OCI-LY3 (cell line): ENCODE measurements around the gene LPP.

ENCODE experiments used
- H2AFZ ChIP-seq: fragments of 200-600, 300-600 bp; shearing (Covaris generic); 2 replicates; pipeline ENCODE4 v1.6.0; 2014; ENCODE audit warnings: antibody characterized with exemption, low read depth, low read length
- H3K27ac ChIP-seq: fragments of 200-600, 300-600 bp; sonication (generic); 2 replicates; pipeline ENCODE4 v1.5.1; 2014; ENCODE audit warnings: mild to moderate bottlenecking, low read length, moderate library complexity, mixed read lengths
- H3K27me3 ChIP-seq: fragments of 200-600, 300-600 bp; sonication (generic); 2 replicates; pipeline ENCODE4 v1.6.1; 2014; ENCODE audit warnings: low read depth, low read length, mixed read lengths
- H3K36me3 ChIP-seq: fragments of 200-600, 300-600 bp; sonication (generic); replicated peaks from 2 replicates; pipeline ENCODE3; 2014; ENCODE audit warnings: low read depth, low read length, mixed read lengths
- H3K4me1 ChIP-seq: fragments of 300-600, 200-600 bp; sonication (generic); 2 replicates; pipeline ENCODE4 v1.6.1; 2014; ENCODE audit warnings: low read length, mixed read lengths
- H3K4me2 ChIP-seq: fragments of 200-600, 300-600 bp; sonication (generic); 2 replicates; pipeline ENCODE4 v1.6.1; 2014; ENCODE audit warnings: low read length, mixed read lengths
- H3K4me3 ChIP-seq: fragments of 300-600, 200-600 bp; sonication (generic); 2 replicates; pipeline ENCODE4 v1.5.1; 2014; ENCODE audit warnings: antibody characterized with exemption, mild to moderate bottlenecking, low read length, moderate library complexity
- H3K79me2 ChIP-seq: fragments of 300-600, 200-600 bp; shearing (Covaris generic); 2 replicates; pipeline ENCODE4 v1.6.1; 2014; ENCODE audit warnings: mild to moderate bottlenecking, low read length, mixed read lengths
- H3K9ac ChIP-seq: fragments of 300-600, 200-600 bp; shearing (Covaris generic); 2 replicates; pipeline ENCODE4 v1.6.0; 2014; ENCODE audit warnings: mild to moderate bottlenecking, low read length, moderate library complexity
- H3K9me3 ChIP-seq: fragments of 200-600, 300-600 bp; shearing (Covaris generic); 2 replicates; pipeline ENCODE4 v1.6.1; 2014; ENCODE audit warnings: low read length, mixed read lengths; ENCODE audit not compliant: insufficient read depth
- H4K20me1 ChIP-seq: fragments of 200-600, 300-600 bp; sonication (generic); 2 replicates; pipeline ENCODE4 v1.6.1; 2016; ENCODE audit warnings: low read length, mixed read lengths; ENCODE audit not compliant: insufficient read depth
- EZH2phosphoT487 ChIP-seq: fragments of 200-600 bp; shearing (Covaris generic); IDR thresholded peaks from 2 replicates; pipeline ENCODE4 v1.6.1; 2018; ENCODE audit warnings: antibody characterized with exemption, mixed run types, low read depth
- TF ChIP-seq, protein P1 (sequence below): fragments of 200-600, 300-600 bp; sonication (generic); IDR thresholded peaks from 2 replicates; pipeline ENCODE4 v1.5.1; 2014; ENCODE audit warnings: antibody characterized with exemption, low read length, low read depth

The LPP gene

DNA sequence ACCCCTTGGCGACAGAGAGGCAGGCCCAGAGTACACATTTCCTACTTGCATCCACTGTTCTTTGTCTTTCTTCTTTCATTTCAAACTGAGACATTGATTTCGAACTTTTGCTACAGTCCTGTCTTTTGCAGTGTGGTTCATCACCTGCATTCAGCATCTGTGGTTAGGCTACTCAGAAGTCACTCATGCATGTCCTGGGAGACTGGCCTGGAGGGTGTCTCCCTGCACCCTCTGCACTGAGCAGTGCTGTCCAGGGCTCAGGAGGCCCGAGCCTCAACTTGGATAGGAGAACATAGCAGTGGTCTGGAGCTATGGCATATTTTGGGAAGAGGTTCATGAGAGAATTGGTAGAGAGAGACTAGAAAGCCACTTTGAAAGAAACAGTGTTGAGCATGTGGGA is 777.6 kb downstream of the LPP start:
- Histone ChIP-seq H2AFZ (peak overlapping the region; percentile 20; the same call in 1 of the 2 replicates), H3K9me3 (no peaks in the 10 kb centered on the region), H3K4me3 (no peak overlapping the region), H3K27ac (peak overlapping the region; percentile 8; the same call in 1 of the 2 replicates), H3K4me2 (0 out of 2 replicates have a peak overlapping the region, but pooled peaks have one; percentile 30), H3K79me2 (no peaks in the 10 kb centered on the region), H3K36me3 (no peaks in the 10 kb centered on the region), H4K20me1 (no peaks in the 10 kb centered on the region), H3K27me3 (no peaks in the 10 kb centered on the region), H3K4me1 (peaks cover 52% of the 10 kb centered on the region), H3K9ac (no peak overlapping the region; the same call in 1 of the 2 replicates)
- no peak for TF ChIP-seq EZH2phosphoT487
- TF ChIP-seq, protein P1, sequence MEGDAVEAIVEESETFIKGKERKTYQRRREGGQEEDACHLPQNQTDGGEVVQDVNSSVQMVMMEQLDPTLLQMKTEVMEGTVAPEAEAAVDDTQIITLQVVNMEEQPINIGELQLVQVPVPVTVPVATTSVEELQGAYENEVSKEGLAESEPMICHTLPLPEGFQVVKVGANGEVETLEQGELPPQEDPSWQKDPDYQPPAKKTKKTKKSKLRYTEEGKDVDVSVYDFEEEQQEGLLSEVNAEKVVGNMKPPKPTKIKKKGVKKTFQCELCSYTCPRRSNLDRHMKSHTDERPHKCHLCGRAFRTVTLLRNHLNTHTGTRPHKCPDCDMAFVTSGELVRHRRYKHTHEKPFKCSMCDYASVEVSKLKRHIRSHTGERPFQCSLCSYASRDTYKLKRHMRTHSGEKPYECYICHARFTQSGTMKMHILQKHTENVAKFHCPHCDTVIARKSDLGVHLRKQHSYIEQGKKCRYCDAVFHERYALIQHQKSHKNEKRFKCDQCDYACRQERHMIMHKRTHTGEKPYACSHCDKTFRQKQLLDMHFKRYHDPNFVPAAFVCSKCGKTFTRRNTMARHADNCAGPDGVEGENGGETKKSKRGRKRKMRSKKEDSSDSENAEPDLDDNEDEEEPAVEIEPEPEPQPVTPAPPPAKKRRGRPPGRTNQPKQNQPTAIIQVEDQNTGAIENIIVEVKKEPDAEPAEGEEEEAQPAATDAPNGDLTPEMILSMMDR: no peak

DNA sequence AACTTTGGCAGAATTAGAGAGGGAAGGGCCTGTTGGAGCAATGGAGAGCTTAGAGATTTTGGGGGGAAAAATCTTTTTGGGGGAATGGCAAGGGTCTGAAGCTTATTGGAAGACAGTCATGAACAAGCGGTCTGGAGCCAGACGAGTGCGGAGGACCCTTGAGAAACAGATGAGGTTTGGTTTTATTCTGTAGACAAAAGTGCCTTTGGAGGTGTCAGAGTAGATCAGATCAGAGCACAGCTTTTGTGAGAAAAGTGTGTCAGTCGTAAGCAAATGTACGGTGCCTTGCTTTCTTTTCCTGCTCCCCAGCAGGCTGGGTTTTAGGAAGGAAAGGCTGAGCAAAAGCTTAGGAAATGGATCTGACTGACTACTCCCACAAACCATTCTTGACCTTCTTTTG is 781.0 kb downstream of the LPP start:
- H3K4me2 ChIP-seq: no peak overlapping the region
- no peaks in the 10 kb centered on the region for H3K36me3 ChIP-seq
- H4K20me1 ChIP-seq: no peaks in the 10 kb centered on the region
- no peaks in the 10 kb centered on the region for H3K27me3 ChIP-seq
- H3K4me3 ChIP-seq: no peak overlapping the region
- no peak overlapping the region for H3K27ac ChIP-seq
- no peaks in the 10 kb centered on the region for H3K79me2 ChIP-seq
- no peak for TF ChIP-seq EZH2phosphoT487
- TF ChIP-seq, protein P1: no peak
- peaks cover 44% of the 10 kb centered on the region for H3K4me1 ChIP-seq
- no peak overlapping the region for H2AFZ ChIP-seq
- H3K9me3 ChIP-seq: no peaks in the 10 kb centered on the region
- H3K9ac ChIP-seq: no peak overlapping the region

DNA sequence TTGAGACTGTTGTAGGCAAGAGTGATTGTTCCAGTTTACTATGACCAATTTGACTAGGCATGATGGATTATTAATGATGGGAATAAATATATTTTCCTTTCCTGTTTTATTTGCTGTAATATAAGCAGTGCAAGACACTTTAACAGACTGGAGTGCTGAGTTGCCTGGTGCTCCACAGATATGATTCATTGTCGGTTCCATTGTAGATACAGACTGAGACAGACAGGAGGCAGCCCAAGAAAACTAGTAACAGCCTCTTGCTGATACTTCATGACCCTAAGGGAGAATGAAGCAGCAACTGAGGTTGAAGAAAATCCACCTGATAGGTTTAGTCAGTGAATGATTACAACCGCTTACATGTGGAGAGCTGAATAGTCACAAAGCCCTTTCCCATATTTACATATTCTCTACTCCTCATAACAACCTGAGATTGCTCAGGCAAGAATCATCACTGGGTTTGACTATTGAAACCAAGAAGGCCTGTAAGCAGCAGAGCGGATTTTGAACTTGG is 782.7 kb downstream of the LPP start:
- Histone ChIP-seq H3K27ac (peak overlapping the region; percentile 22), H3K27me3 (no peaks in the 10 kb centered on the region), H3K4me2 (peak overlapping the region; percentile 18; the same call in 1 of the 2 replicates), H3K9me3 (peaks cover under 1% of the 10 kb centered on the region; the same call in 1 of the 2 replicates), H3K79me2 (no peaks in the 10 kb centered on the region), H4K20me1 (no peaks in the 10 kb centered on the region), H3K4me3 (no peak overlapping the region), H2AFZ (0 out of 2 replicates have a peak overlapping the region, but pooled peaks have one; percentile 42), H3K4me1 (peaks cover 46% of the 10 kb centered on the region), H3K9ac (no peak overlapping the region), H3K36me3 (peaks cover 4% of the 10 kb centered on the region)
- TF ChIP-seq, protein P1: no peak
- no peak for TF ChIP-seq EZH2phosphoT487

DNA sequence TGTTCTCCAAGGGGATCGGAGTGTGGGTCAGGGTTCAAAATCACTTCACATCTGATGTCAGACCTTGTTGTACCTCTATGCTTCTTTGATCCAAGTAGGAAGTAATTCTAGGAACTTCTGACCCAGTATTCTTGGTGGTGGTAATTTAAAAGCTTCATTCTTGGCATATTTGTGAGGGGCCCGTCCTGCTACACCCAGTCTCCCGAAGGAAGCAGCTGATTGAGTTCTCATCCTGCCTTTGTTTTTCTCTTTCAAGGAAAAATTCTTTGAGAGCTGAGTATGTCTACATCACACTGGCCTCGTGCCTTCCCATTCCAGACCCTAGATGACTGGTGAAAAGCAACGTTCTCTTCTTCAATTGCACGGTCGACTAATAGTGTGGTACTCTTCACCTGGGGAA is 783.4 kb downstream of the LPP start:
- H3K4me1 ChIP-seq: peaks cover 46% of the 10 kb centered on the region
- peak overlapping the region; percentile 18 for H3K4me2 ChIP-seq
- no peak overlapping the region for H2AFZ ChIP-seq
- H3K79me2 ChIP-seq: no peaks in the 10 kb centered on the region
- H3K36me3 ChIP-seq: peaks cover 10% of the 10 kb centered on the region
- no peak for TF ChIP-seq EZH2phosphoT487
- TF ChIP-seq, protein P1: no peak
- H4K20me1 ChIP-seq: no peaks in the 10 kb centered on the region
- H3K9me3 ChIP-seq: peaks cover 4% of the 10 kb centered on the region; the same call in 1 of the 2 replicates
- H3K9ac ChIP-seq: no peak overlapping the region
- no peaks in the 10 kb centered on the region for H3K27me3 ChIP-seq
- peak overlapping the region; percentile 22 for H3K27ac ChIP-seq
- H3K4me3 ChIP-seq: no peak overlapping the region
